Endothelial cell of umbilical vein (primary cell): Measurements from ENCODE around the gene ZNF423. TPM values are rescaled to one million over a fixed set of nuclear protein-coding genes. Genes with fewer than 3 reads are reported as not detected.

Experiments
- BruUV-seq: library from RNA; stranded (reverse); fragments of 400-500 nt; replicated peaks from 2 replicates; lab custom pipeline; 2021; lab: Mats Ljungman, UMichigan
- CTCF ChIA-PET: fragments of 300-600, 350-600 bp; sonication (Branson Sonifier 250); formaldehyde crosslinking; loops from one replicate; lab custom pipeline; 2021; ENCODE audit warnings: antibody characterized with exemption, inconsistent platforms; lab: Charles Lee
- POLR2A ChIA-PET: fragments of 300-600, 350-600 bp; sonication (Branson Sonifier 250); formaldehyde crosslinking; loops from one replicate; lab custom pipeline; 2021; ENCODE audit warnings: antibody characterized with exemption, inconsistent platforms; lab: Charles Lee
- DNase-seq: peaks from one replicate; pipeline ENCODE4 v3.0.0-alpha.2; 2011; ENCODE audit warnings: low read depth, low spot score
- FAIRE-seq: peaks from 2 replicates; lab custom pipeline; 2011; peaks lifted over from hg19 to GRCh38; lab: Jason Lieb, UNC
- H2AFZ ChIP-seq: 2 replicates; pipeline ENCODE4 v1.6.0; 2012; ENCODE audit warnings: low read depth, low read length, control low read depth, inconsistent platforms
- H3K27ac ChIP-seq: 2 replicates; pipeline ENCODE4 v1.5.1; 2011; ENCODE audit warnings: low read depth, mild to moderate bottlenecking, control low read depth, low read length, moderate library complexity; ENCODE audit not compliant: insufficient read depth
- H3K27me3 ChIP-seq, 2 experiments: 2 replicates each; pipeline versions ENCODE4 v1.6.0 to v1.6.1; 2011; ENCODE audit warnings: low read length in 2 of 2, mixed read lengths in 1 of 2; ENCODE audit not compliant: control insufficient read depth in 2 of 2, insufficient read depth in 2 of 2
- H3K36me3 ChIP-seq, 2 experiments: 2 replicates in 1 of 2; 3 replicates in 1 of 2; pipeline ENCODE4 v1.5.1; 2011; ENCODE audit warnings: low read length in 2 of 2, mild to moderate bottlenecking in 1 of 2, moderate library complexity in 1 of 2; ENCODE audit not compliant: control insufficient read depth in 2 of 2, insufficient read depth in 2 of 2; ENCODE audit errors: extremely low read depth in 1 of 2
- H3K4me1 ChIP-seq: 3 replicates; pipeline ENCODE4 v1.5.1; 2011; ENCODE audit warnings: mild to moderate bottlenecking, low read length; ENCODE audit not compliant: control insufficient read depth, insufficient read depth; ENCODE audit errors: extremely low read depth
- H3K4me2 ChIP-seq: 2 replicates; pipeline ENCODE4 v1.6.1; 2011; ENCODE audit warnings: low read length, control low read depth, mixed read lengths; ENCODE audit not compliant: insufficient read depth
- H3K4me3 ChIP-seq, 3 experiments: fragments of 200-600 bp in 1 of 3; sonication (generic), shearing (Covaris generic) in 1 of 3; replicated peaks in 1 of 3; 2 replicates each; pipeline ENCODE4 v1.5.1; 2011 to 2016; ENCODE audit warnings: control low read depth in 3 of 3, low read length in 3 of 3, mild to moderate bottlenecking in 2 of 3, inconsistent platforms in 1 of 3, low read depth in 1 of 3, moderate library complexity in 1 of 3; ENCODE audit not compliant: insufficient read depth in 1 of 3
- H3K79me2 ChIP-seq: 2 replicates; pipeline ENCODE4 v1.6.0; 2012; ENCODE audit warnings: low read length, inconsistent platforms; ENCODE audit not compliant: control insufficient read depth, insufficient read depth
- H3K9ac ChIP-seq: replicated peaks from 2 replicates; pipeline ENCODE3; 2011; ENCODE audit warnings: low read length, control low read depth; ENCODE audit not compliant: insufficient read depth; ENCODE audit errors: extremely low read depth
- H3K9me1 ChIP-seq: replicated peaks from 3 replicates; pipeline ENCODE4 v1.6.0; 2011; ENCODE audit warnings: mild to moderate bottlenecking, low read length; ENCODE audit not compliant: control insufficient read depth, insufficient read depth; ENCODE audit errors: extremely low read depth
- H3K9me3 ChIP-seq: replicated peaks from 2 replicates; pipeline ENCODE4 v1.5.1; 2012; ENCODE audit warnings: low read length, inconsistent platforms; ENCODE audit not compliant: control insufficient read depth, insufficient read depth
- H4K20me1 ChIP-seq: replicated peaks from 2 replicates; pipeline ENCODE3; 2011; ENCODE audit warnings: mild to moderate bottlenecking, low read length; ENCODE audit not compliant: control insufficient read depth, insufficient read depth; ENCODE audit errors: extremely low read depth
- EZH2 ChIP-seq: IDR thresholded peaks from 2 replicates; pipeline ENCODE4 v1.6.1; 2012; ENCODE audit warnings: borderline replicate concordance, low read depth, mild to moderate bottlenecking, moderate library complexity, low read length, inconsistent platforms; ENCODE audit not compliant: severe bottlenecking
- FOS ChIP-seq: IDR thresholded peaks from 2 replicates; pipeline ENCODE4 v1.6.1; 2011; ENCODE audit warnings: mild to moderate bottlenecking, low read length, moderate library complexity, borderline replicate concordance; ENCODE audit not compliant: insufficient read depth
- GATA2 ChIP-seq: IDR thresholded peaks from 2 replicates; pipeline ENCODE4 v1.7.0; 2011; ENCODE audit warnings: low read depth, mild to moderate bottlenecking, moderate library complexity, mixed read lengths, low read length; ENCODE audit not compliant: insufficient read length, insufficient read depth
- JUN ChIP-seq: IDR thresholded peaks from 2 replicates; pipeline ENCODE4 v1.6.1; 2011; ENCODE audit warnings: borderline replicate concordance, low read depth; ENCODE audit not compliant: insufficient read length, insufficient read depth
- MYC ChIP-seq: IDR thresholded peaks from one replicate; pipeline ENCODE4 v1.6.1; 2011; ENCODE audit warnings: mild to moderate bottlenecking, low read depth, low read length
- POLR2A ChIP-seq: IDR thresholded peaks from 2 replicates; pipeline ENCODE4 v1.6.1; 2012; ENCODE audit warnings: low read depth, mild to moderate bottlenecking, control low read depth, low read length
- POLR2AphosphoS5 ChIP-seq: IDR thresholded peaks from 2 replicates; pipeline ENCODE4 v1.6.1; 2012; ENCODE audit warnings: low read depth, mild to moderate bottlenecking, control low read depth, low read length, moderate library complexity; ENCODE audit not compliant: insufficient read depth
- dilution Hi-C: fragments of 300-500 bp; cut with MboI; formaldehyde crosslinking; loops from one replicate; pipeline ENCODE4 v1.15.0; 2019; ENCODE audit warnings: low sequenced_read_pairs; ENCODE audit not compliant: extremely low pct_ligation_motif_present
- intact Hi-C: fragments of 100-400 bp; cut with micrococcal nuclease; formaldehyde crosslinking; loops from one replicate; pipeline ENCODE4 v1.10.0; 2022
- polyA plus RNA-seq, 4 experiments: library from polyadenylated mRNA; depleted of rRNA in 3 of 4; stranded (reverse) in 3 of 4; unstranded in 1 of 4; fragments of >200 nt; gene quantifications; 2 replicates each; pipeline versions ENCODE4 v1.2.1 to v1.2.3, GENCODE V29; 2011 to 2012; ENCODE audit warnings: missing spikeins in 1 of 4
- total RNA-seq: library from RNA; stranded (reverse); gene quantifications from 2 replicates; pipeline ENCODE4 v1.2.3, GENCODE V29; 2021
- TF ChIP-seq, protein P1 (sequence below): IDR thresholded peaks from 2 replicates; pipeline ENCODE4 v1.6.1; 2011; ENCODE audit not compliant: insufficient read depth, insufficient read length
- TF ChIP-seq, protein P2 (sequence below), 2 donors: IDR thresholded peaks; 1 replicate in 1 of 2; 2 replicates in 1 of 2; pipeline ENCODE4 v1.5.1; 2011; ENCODE audit warnings: low read length in 2 of 2, mild to moderate bottlenecking in 2 of 2, moderate library complexity in 2 of 2, control low read depth in 1 of 2, inconsistent platforms in 1 of 2, low read depth in 1 of 2; ENCODE audit not compliant: insufficient read depth in 1 of 2; ENCODE audit errors: extremely low read depth in 1 of 2

The ZNF423 gene
- total and polyA plus RNA-seq, 2 donors (not counting 3 experiments of a cell fraction or from before 2014, with no cell fraction given), result 2.2 to 8.1 TPM

DNA sequence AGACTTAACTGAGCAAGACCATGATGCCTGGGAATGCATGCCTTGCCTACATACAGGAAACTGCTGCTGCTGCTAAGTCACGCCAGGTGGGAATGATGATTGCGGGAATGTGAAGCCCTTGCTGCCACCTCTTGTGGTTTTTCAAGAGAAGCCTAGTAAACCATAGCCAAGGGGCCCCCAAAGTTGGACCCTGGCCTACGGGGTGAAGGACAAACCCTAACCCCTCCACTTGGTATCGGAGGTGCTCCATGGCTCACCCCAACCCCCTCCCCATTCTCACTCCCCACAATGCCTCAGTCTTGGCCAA is 233.9 kb downstream of the ZNF423 start:
- H3K4me1 ChIP-seq, result peaks cover 10% of the 10 kb centered on the region
- dilution Hi-C loops (no loop called here), intact Hi-C loops (no loop called here)
- no peak overlapping the region for H2AFZ ChIP-seq
- H4K20me1 ChIP-seq, result no peaks in the 10 kb centered on the region
- no peak overlapping the region for H3K9ac ChIP-seq
- ChIA-PET CTCF (no interaction called here), POLR2A (no interaction called here)
- H3K79me2 ChIP-seq, result no peaks in the 10 kb centered on the region
- TF ChIP-seq MYC (no peak), POLR2AphosphoS5 (no peak), FOS (no peak), EZH2 (no peak)
- H3K9me3 ChIP-seq, result no peaks in the 10 kb centered on the region
- H3K4me2 ChIP-seq, result no peak overlapping the region
- DNase-seq (no peak), FAIRE-seq (no peak)
- BruUV-seq, result no TSS peak
- no peaks in the 10 kb centered on the region for H3K36me3 ChIP-seq
- H3K27ac ChIP-seq, result no peak overlapping the region
- H3K9me1 ChIP-seq, result no peaks in the 10 kb centered on the region
- no peak overlapping the region for H3K4me3 ChIP-seq
- no peaks in the 10 kb centered on the region for H3K27me3 ChIP-seq

DNA sequence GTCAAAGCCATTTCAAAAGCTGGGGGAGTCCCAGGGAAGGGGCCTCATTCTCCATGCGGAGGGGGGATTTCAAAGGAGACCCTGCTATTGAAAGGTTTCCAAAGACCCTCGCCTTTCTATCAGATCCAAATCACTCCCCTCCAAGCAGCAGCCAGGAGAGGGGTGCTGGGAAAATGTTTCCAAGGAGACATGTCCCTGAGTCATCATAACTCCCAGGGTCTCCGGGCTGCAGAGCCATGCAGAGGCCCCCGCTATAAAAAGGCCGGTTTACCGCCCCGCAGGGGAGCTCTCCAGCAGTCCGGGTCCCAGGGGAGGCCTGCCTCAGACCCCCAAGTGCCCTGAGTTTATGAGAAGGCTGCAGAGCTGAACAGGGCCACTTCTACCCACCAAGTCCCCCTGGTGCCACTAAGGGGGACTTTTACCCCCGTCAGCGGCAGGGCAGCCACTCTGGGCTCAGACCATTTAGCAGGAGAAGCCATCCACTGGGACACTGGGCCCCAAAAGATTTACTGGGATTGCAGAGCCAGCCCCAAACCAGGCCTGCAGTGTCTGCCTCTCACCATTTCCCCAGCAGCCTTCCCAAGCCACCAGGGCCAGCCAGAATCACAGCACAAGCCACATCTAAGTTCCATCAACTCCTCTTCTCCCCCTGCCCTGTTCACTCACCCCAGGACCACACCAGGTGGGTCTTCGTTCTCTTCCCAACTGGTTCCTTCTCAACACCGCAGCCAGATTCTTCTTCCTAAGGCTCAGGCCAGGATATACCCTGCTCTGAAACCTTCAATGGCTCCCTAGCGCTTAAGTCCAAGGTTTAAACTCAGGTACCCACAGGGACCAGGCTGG is 234.4 kb downstream of the ZNF423 start:
- Histone ChIP-seq H3K9me1 (no peaks in the 10 kb centered on the region), H3K27ac (no peak overlapping the region), H3K79me2 (no peaks in the 10 kb centered on the region), H3K36me3 (no peaks in the 10 kb centered on the region), H3K4me3 (no peak overlapping the region), H3K27me3 (no peaks in the 10 kb centered on the region), H3K4me2 (no peak overlapping the region), H3K9me3 (no peaks in the 10 kb centered on the region), H4K20me1 (no peaks in the 10 kb centered on the region), H3K9ac (no peak overlapping the region), H3K4me1 (peaks cover 10% of the 10 kb centered on the region), H2AFZ (no peak overlapping the region)
- intact Hi-C loops (no loop called here), dilution Hi-C loops (no loop called here)
- FAIRE-seq (no peak), DNase-seq (no peak)
- ChIA-PET POLR2A (no interaction called here), CTCF (no interaction called here)
- TF ChIP-seq, protein P1, sequence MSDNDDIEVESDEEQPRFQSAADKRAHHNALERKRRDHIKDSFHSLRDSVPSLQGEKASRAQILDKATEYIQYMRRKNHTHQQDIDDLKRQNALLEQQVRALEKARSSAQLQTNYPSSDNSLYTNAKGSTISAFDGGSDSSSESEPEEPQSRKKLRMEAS, result no peak
- TF ChIP-seq JUN (no peak), POLR2A (no peak), EZH2 (no peak), MYC (no peak), FOS (no peak), GATA2 (no peak), POLR2AphosphoS5 (no peak)
- TF ChIP-seq, protein P2, sequence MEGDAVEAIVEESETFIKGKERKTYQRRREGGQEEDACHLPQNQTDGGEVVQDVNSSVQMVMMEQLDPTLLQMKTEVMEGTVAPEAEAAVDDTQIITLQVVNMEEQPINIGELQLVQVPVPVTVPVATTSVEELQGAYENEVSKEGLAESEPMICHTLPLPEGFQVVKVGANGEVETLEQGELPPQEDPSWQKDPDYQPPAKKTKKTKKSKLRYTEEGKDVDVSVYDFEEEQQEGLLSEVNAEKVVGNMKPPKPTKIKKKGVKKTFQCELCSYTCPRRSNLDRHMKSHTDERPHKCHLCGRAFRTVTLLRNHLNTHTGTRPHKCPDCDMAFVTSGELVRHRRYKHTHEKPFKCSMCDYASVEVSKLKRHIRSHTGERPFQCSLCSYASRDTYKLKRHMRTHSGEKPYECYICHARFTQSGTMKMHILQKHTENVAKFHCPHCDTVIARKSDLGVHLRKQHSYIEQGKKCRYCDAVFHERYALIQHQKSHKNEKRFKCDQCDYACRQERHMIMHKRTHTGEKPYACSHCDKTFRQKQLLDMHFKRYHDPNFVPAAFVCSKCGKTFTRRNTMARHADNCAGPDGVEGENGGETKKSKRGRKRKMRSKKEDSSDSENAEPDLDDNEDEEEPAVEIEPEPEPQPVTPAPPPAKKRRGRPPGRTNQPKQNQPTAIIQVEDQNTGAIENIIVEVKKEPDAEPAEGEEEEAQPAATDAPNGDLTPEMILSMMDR (IDR thresholded peaks at IDR 0.05; ENCODE audit: extremely low read depth in 1 of 2, insufficient read depth in 1 of 2, low read depth in 1 of 2, low read length in 2 of 2), result no peak
- no TSS peak for BruUV-seq
